ENCODE measurements around the gene PEX16.

The PEX16 gene

GRCh38 chr11:45872651-45873356 is 44.9 kb downstream of the PEX16 start:
- DNase-seq: no peak

- DNase-seq: no peak
Observed at GRCh38 chr11:45871638-45872037, 46.0 kb downstream of the PEX16 start.

GRCh38 chr11:45870706-45871105 is 47.0 kb downstream of the PEX16 start:
- DNase-seq: no peak

GRCh38 chr11:45869551-45869950 is 48.1 kb downstream of the PEX16 start:
- DNase-seq: no peak

- no peak for DNase-seq
Observed at GRCh38 chr11:45864041-45864440, 53.6 kb downstream of the PEX16 start.

- no peak for DNase-seq
Observed at GRCh38 chr11:45860764-45861510, 56.7 kb downstream of the PEX16 start.

GRCh38 chr11:45860348-45860747 is 57.3 kb downstream of the PEX16 start:
- DNase-seq: no peak

Measured in activated effector memory CD4-positive, alpha-beta T cell treated with Interleukin-2 at 50 U/mL for 16 hours (primary cell).